Liver (tissue), 3 donors: Measurements from ENCODE around the gene TANC1.

Experiments used
- CTCF ChIP-seq: fragments of 150-350 bp; IDR thresholded peaks from 2 replicates; pipeline ENCODE4 v1.5.1; 2017; ENCODE audit warnings: improper control_type of control experiment, low read depth, low read length; ENCODE audit not compliant: missing input control
- EGR1 ChIP-seq, 2 donors: IDR thresholded peaks; 2 replicates each; pipeline ENCODE4 v1.6.1; 2016 to 2018; ENCODE audit warnings: antibody characterized with exemption in 2 of 2, low read depth in 2 of 2
- FOXA1 ChIP-seq: IDR thresholded peaks from 2 replicates; pipeline ENCODE4 v1.6.1; 2016; ENCODE audit warnings: antibody characterized with exemption
- FOXA2 ChIP-seq: IDR thresholded peaks from 2 replicates; pipeline ENCODE4 v1.6.1; 2016; ENCODE audit warnings: antibody characterized with exemption
- GABPA ChIP-seq, 2 donors: IDR thresholded peaks in 1 of 2; conservative IDR thresholded peaks in 1 of 2; 2 replicates each; pipeline ENCODE4 v1.6.1; 2016; ENCODE audit warnings: antibody characterized with exemption in 2 of 2, mild to moderate bottlenecking in 1 of 2, moderate library complexity in 1 of 2
- HNF4A ChIP-seq, 2 donors: conservative IDR thresholded peaks; 2 replicates each; pipeline ENCODE4 v1.6.1; 2016; ENCODE audit warnings: antibody characterized with exemption in 2 of 2, mild to moderate bottlenecking in 2 of 2
- JUND ChIP-seq, 2 donors: IDR thresholded peaks; 2 replicates each; pipeline ENCODE4 v1.6.1; 2016; ENCODE audit warnings: antibody characterized with exemption in 2 of 2
- MAX ChIP-seq: IDR thresholded peaks from 2 replicates; pipeline ENCODE4 v1.6.1; 2016; ENCODE audit warnings: antibody characterized with exemption
- RAD21 ChIP-seq, 2 donors: IDR thresholded peaks; 2 replicates each; pipeline ENCODE4 v1.6.1; 2016; ENCODE audit warnings: antibody characterized with exemption in 2 of 2, mild to moderate bottlenecking in 2 of 2
- REST ChIP-seq: IDR thresholded peaks from 2 replicates; pipeline ENCODE4 v1.6.1; 2016; ENCODE audit warnings: antibody characterized with exemption, mild to moderate bottlenecking
- SP1 ChIP-seq: IDR thresholded peaks from 2 replicates; pipeline ENCODE4 v1.6.1; 2018; ENCODE audit warnings: antibody characterized with exemption, mild to moderate bottlenecking
- TAF1 ChIP-seq: conservative IDR thresholded peaks from 2 replicates; pipeline ENCODE4 v1.6.1; 2016; ENCODE audit warnings: antibody characterized with exemption, mild to moderate bottlenecking
- YY1 ChIP-seq: IDR thresholded peaks from 2 replicates; pipeline ENCODE4 v1.6.1; 2016; ENCODE audit warnings: antibody characterized with exemption, mild to moderate bottlenecking
- ZBTB33 ChIP-seq: IDR thresholded peaks from 2 replicates; pipeline ENCODE4 v1.6.1; 2016; ENCODE audit warnings: antibody characterized with exemption
- donor health status: healthy.
- donor health status: healthy.

GRCh38 chr2:159267921-159268320 lies 299.5 kb downstream of the TANC1 start:
- TF ChIP-seq MAX (no peak), JUND (IDR thresholded peaks at IDR 0.05) (no peak), GABPA (IDR thresholded peaks at IDR 0.05 in 1 of 2, conservative IDR thresholded peaks at IDR 0.05 in 1 of 2) (no peak), SP1 (no peak), CTCF (no peak), ZBTB33 (no peak), EGR1 (IDR thresholded peaks at IDR 0.05; ENCODE audit: low read depth in 2 of 2) (no peak), RAD21 (IDR thresholded peaks at IDR 0.05) (no peak), FOXA2 (no peak), HNF4A (conservative IDR thresholded peaks at IDR 0.05) (no peak), FOXA1 (no peak), TAF1 (no peak), YY1 (no peak), REST (no peak)
